G401.6 (cell line): Measurements from ENCODE around the gene RPS4Y2.

Experiments
- FAIRE-seq: peaks from 2 replicates; lab custom pipeline; 2012; peaks lifted over from hg19 to GRCh38; lab: Jason Lieb, UNC

The RPS4Y2 gene

DNA sequence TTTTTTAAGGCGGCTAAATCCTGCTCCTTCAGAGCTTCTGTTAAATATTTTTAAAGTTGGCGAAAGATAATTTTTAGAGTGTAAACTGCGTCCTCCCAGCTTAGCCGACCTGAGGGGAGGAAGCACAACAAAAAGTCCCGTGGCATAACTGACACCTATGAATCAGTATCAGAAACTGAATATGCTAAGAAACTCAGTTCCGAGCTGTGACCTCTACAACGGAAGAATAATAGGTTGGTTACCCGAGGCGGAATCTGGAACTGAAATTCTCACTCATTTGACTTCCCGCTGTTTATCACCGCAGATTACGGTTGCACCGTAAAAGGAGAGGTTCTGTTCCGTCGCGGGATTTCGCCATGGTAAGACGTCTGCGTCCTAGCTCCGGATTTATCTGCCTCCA, at the start of gene RPS4Y2:
Gene RPS4Y2, plus strand, starts transcription at position 301 of the 400 bp plus-strand sequence. Its CDS starts 56 bp downstream, at position 357.
- no peak for FAIRE-seq

DNA sequence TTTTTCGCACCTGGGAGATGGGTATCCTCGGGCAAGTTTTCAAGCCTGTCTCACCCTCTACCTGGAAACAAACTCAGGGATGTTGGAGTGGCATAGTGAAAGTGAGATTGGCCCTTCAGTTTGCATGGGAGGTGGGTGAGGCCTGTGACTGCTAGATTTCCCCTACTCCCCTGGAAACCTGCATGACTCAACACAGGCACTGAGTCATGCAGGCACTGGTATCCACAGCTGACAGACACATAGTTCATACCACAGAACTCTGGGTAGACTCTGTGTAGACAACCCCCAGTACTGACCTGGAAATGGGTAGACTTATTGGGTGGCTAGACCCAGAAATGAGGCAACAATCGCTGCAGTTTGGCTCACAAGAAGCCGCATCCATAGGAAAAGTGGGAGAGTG, 41.5 kb upstream of the RPS4Y2 start:
- no peak for FAIRE-seq

DNA sequence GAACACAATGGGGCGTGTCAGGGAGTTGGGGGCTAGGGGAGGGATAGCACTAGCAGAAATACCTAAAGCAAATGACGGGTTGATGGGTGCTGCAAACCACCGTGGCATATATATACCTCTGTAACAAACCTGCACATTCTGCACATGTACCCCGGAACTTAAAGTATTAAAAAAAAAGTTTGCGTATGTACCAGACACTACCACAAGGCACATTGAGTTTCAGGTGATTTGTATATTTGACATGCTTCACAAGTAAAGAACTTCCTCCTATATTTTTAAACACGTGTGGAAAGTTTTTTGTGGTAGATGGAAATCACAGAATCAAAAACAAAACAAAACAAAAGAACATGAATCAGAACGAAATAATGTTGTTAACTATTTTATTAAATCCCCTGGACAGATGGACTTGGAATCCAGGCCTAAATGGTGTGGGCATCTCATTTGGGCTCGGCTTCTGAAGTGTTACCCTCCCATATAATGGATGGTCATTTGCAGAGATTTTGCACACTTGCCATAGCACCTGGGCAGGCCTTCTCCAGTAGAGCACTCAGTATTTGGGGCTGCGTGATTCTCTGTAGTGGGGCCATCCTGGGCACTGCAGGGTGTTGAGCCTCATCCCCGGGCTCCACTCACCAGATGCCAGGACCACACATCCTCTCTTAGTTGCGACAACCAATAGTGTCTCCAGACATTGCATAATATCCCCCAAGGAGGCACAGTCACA, 29.6 kb upstream of the RPS4Y2 start:
- FAIRE-seq: no peak

DNA sequence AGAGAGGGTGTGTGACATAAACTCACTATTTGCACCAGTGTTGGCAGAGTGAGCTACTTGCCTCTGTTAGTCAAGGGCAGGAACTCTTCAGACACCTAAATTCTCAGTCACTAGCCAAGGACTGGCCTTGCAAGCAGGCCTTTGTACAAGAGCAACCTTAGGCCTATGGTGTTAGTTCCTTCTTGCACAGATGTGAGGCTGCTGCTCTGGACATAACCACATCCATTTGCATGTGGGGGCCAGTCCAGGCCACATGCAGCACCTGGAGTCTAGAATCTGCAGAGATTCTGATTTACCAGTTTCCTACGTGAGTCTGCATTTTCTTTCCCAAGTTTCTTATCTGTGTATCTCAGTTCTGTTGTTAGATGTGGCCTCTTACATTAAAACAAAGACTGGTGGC, 20.7 kb upstream of the RPS4Y2 start:
- FAIRE-seq: no peak

DNA sequence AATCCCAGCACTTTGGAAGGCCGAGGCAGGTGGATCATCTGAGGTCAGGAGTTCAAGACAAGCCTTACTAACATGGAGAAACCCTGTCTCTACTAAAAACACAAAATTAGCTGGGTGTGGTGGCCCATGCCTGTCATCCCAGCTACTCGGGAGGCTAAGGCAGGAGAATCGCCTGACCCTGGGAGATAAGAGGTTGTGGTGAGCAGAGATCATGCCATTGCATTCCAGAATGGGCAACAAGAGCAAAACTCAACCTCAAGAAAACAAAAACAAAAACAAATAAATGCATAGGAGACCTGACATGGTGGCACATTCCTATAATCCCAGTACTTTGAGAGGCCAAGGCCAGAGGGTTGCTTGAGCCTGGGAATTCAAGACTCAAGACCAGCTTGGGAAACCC, 16.1 kb upstream of the RPS4Y2 start:
- FAIRE-seq: no peak

DNA sequence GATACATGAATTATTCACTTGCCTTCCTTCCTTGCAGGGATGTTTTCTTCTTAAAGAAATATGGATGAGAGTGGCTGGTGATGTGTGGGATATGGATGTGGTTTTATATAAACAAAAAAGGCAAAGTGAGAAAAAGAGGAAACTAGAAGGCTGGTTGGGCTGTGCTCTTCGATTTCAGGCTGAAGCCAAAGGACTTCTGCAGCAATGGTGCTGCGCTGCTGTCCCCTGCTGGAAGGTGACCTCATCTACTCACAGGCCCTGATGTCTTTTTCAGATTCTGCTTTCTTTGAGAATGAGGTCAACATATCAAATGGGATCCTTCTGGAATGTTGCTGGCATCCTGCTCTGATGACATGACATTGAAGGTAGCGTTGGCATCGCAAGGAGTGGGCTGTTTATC, 15.3 kb upstream of the RPS4Y2 start:
- FAIRE-seq: no peak

DNA sequence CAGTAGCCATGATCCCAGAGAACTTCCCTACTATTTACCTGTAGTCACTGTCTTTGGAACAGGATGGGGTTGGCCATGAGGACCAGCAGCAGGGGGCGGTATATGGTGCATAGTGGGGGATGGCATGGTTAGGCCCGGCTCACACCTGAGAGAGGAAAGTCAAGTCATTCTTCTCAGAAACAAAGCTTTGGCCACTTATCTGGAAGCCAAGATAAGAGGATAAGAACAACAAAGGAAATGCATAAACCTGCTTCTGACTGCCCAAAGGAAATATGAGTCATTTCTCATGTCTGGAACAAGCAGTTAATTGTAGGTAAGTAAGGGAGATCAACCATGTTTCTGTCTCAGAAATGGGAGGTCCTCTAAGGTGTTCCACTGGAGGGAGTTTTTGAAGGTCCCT, 10.8 kb upstream of the RPS4Y2 start:
- FAIRE-seq: no peak

DNA sequence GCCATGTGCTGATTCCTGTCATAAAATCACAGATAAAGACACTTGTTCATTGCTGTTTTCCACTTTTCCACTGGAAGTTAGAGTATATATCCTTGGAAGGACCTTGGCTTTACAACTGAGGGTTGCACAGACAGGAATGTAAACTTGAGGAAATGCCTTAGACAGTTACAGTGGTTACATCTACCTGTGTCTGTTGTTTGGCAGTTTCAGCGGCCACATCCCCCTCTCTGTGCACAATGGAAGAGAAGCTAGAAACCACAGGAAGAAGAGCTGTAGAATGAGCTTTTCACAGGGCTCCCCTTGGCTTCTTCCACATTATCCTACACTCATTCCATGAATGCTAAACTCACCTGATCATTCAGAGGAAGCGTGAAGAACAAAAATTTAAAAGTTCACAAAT, 9.0 kb upstream of the RPS4Y2 start:
- no peak for FAIRE-seq

DNA sequence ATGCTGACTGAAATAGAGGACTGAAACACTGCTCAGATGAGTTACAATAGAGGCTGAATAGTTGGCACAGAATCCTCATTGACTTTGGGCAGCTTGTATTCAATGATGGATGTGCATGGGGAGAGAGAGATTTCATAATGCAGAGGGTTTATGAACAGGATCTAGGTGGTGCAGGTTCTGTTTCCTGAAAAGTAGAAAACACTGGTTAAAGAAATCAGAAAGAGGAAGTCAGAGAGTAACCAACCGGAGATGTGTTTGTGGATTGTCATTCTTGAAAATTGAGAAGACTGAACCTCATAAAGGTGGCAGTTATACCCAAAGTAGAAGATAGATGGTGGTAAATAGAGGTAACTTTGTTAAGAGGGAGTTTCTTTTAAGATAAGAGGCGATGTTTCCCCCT, 8.0 kb downstream of the RPS4Y2 start:
- no peak for FAIRE-seq

DNA sequence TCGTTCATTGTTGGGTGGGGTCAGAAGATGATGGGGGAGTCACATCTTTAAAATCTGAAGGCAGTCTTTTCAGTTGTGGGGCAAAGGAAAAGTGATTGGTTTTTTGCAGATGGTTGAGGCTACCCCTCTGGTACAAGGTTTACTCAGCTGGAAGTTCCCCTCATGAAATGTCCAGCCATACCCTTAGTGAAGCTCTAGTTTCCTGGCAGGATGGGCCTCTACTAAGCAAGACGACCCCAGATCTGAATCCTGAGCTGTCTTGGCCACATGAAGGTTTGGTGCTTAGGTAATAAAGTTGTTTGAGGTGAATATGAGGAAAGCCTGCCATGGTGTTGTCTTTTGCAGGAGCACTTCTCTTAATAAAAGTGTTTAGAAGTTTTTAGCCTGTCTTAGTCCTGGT, 9.2 kb downstream of the RPS4Y2 start:
- no peak for FAIRE-seq

DNA sequence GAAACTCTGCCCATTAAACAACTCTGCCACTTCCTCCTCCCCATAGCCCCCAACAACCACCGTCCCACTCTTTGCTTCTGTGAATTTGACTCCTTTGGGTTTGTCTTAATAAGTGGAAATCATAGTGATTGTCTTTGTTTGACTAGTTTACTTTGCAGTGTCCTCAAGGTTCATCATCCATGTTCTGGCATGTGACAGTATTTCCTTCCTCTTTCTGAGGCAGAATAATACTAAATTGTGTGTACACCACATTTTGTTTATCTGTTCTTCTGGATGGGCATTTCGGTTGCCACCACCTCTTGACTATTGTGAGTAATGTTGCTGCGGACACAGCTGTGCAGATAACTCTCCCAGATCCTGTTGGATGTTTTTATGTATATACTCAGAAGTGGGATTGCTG, 14.8 kb downstream of the RPS4Y2 start:
- FAIRE-seq: no peak

DNA sequence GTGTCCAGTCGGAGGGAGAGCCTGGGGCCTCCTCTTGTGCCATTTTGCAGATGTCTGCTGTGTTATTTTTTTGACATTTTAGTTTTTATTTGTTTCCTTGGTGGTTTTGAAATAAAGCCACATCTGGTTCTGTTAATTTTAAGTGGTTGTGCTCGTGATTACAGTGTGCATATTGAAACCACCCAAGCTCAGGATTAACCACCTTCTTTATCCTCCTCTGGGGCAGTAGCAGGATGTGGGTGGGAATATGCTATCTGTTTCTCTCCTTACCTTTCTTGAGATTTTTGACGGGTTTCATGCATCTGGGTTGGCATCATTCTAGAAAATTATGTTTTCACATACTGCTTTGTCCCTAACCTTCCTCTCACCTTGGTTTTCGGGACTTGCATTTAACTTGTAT, 20.2 kb downstream of the RPS4Y2 start:
- no peak for FAIRE-seq

DNA sequence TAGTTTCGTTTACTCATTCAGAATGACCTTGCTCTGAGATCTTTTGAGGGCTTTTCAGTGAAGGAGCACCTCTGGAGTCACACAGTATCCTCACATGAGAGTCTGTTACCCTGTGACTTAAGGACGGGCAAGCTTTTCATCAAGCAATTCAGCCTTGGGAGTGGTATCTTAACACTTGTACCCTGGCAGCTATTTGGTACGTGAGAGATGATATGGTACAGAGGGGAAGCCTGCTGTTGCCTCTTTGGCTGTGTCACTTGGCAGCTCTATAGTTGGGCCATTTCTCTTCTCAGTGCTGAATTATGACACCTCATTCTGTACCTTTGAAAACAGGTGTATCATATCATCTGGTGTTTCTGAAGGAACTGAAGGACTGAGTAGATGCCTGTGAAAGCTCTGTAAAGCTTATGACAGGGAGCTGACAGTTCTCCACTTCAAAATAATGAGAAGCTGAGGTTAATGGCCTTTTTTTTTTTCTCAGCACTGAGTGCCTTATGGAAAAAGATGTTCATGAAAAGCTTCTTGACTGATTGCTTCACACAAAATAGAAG, 24.3 kb downstream of the RPS4Y2 start:
- FAIRE-seq: no peak

DNA sequence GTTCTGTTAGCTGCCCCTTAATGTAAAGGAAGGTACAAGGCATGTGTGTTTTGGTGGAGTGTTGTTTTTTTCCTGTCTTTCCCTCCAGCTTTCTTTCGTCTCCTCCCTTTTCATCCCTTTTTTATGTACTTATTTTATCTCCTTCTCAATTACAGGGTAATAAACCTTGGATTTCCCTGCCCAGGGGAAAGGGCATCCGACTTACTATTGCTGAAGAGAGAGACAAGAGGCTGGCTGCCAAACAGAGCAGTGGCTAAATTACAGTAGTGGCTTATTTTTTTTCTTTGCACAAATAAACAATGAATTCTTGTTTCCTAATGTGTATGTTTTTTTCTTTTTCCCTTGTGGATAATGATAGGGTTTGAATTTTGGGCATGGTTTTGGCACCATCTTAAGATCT, 24.9 kb downstream of the RPS4Y2 start:
- FAIRE-seq: no peak

DNA sequence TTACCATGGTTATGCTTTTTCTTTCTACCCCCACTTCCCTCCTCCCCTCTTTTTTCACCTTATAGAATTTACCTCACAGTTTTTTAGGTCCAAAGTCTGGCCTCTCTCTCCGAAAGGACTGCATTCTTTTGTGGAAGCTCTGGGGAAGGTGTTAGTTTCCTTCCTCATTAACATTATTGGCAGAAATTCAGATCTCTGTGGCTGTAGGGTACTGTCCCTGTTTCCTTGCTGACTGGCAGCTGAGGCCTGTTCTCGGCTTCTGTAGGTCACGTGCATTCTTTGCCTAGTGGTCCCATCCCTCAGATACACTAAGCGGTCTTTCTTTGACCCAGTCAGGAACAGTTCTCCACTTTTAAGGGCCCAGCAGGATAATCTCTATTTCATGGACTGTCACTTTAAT, 25.5 kb downstream of the RPS4Y2 start:
- no peak for FAIRE-seq

DNA sequence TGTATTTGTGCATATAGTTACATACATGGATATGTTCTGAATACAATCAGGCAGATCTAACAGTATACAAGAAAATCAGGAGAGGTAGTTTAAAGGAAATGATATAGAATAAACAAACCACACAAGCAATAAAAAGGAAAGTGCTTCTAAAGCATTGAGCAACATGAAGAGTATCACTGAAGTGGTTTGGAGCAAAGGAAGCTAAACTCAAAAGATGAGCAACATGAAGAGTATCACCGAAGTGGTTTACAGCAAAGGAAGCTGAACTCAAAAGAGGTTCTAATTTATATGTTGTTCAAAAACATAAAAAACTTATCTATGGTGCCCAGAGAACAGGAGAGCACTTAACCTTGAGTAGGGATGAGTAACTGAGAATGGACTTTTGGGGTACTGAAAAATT, 29.1 kb downstream of the RPS4Y2 start:
- FAIRE-seq: no peak

DNA sequence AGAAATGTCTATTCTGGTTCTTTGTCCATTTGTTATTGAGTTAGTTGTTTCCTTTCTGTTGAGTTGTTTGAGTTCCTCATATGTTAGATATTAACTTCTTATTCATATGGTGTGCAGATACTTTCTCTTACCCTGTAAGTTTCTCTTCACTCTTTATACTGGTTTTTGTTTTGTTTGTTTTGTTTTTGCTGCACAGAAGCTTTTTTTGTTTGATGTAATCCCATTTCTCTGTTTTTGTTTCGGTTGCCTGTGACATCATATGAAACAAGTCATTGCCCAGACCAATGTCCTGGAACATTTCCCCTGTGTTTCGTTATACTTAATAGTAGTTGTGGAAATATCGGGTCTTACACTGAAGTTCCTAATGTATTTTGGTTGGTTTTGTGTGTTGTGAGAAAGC, 31.2 kb downstream of the RPS4Y2 start:
- no peak for FAIRE-seq

DNA sequence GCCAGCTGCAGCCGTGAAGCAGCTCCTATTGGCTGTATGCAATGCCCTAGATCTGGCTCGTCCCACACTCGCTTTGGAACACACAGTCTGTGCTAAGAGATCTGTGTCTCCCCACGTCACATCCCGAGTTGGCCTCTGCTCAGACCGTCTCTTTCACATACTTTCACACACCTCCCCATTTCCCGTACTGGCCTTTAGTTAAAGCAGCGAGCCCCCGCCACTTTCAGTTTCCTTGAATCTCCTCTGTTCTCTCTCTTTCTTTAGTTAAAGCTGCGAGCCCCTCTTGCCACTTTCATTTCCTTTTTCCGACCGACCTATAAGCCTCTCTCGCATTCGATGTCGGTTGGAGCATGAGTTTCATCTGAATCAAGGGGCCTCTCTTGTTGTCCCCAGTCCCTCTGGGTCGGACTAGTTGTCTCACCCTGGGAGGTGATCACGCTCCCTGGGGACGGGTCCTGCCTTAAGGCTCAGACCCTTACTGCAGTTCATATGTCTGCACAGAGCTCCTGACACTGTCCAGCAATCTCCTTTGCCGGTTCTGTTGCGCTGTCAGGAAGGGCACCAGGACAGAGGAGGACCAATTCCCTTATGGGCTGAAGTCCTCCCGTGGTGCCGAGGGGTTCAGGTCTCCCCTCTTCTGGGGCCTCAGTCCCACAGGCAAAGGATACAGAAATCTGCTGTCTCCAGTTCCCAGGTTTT, 42.6 kb downstream of the RPS4Y2 start:
- no peak for FAIRE-seq

DNA sequence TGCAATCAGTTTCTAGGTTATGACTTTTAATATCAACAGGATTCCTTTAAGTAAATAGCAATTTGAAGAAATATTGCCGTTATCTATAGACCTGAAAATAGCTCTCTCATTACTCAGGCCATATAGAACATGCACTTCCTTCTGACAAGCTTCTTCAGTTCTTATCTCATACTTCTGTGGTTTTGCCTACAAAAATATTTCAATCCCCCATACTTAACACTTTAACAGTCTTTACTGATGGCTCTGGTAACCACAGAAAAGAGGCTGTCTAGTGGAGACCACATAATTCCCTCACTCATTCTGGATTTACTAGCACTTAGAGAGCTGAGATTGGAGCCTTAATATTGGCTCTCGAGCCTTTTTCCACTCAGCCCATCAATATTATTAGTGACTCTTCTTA, 46.8 kb downstream of the RPS4Y2 start:
- FAIRE-seq: no peak

DNA sequence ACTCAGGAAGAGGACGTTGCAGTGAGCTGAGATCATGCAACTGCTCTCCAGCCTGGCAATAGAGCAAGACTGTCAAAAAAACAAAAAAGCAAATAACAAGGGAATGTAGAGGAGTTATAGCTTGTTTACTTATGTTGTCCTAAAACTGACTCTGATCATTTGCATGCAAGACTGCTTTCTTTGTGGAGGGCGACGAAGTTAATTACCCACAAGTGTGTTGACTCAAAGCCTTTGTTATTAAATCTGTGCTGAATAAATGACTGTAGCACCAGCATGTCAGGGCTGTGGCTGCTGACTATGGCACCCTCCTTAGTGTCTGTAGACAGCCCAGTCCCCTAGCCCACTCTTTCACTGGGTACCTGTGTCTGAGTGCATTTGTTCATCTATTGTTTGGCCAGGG, 50.3 kb downstream of the RPS4Y2 start:
- FAIRE-seq: no peak

DNA sequence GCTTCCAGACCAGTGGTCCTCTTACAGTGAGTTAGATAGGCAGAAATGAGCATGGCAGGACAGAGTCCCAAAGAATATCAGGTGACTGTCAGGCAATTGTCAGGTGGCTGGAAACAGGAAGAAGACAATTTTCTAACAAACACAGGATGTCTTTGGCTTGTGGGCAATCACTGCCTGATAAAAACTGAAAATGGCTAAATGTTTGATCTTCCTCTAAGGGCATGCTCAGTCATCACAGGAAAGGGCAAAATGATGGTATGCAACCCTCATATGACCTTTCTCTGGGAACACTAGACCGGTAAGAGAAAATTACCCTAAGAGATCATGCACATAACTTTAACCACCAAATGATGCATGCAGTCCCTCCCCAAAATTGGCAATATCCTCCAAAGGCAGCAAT, 57.6 kb downstream of the RPS4Y2 start:
- FAIRE-seq: no peak

DNA sequence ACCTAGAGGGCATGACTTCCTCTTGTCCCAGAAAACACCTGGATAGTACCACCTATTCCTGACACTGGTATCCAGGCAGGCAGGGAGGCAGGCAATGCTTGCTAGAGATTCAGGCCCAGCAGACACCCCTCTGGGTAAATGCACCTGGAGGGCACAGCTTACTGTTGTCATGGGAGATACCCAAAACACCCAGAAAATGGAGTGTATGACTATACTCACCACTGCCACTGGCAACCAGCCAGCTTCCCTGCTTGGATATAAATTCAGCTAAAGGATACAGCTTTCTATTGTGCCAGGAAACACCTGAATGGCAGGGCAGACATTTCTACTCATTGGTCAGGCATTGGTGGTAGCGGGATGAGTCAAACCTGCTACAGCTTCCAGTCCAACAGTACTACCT, 58.9 kb downstream of the RPS4Y2 start:
- FAIRE-seq: no peak

DNA sequence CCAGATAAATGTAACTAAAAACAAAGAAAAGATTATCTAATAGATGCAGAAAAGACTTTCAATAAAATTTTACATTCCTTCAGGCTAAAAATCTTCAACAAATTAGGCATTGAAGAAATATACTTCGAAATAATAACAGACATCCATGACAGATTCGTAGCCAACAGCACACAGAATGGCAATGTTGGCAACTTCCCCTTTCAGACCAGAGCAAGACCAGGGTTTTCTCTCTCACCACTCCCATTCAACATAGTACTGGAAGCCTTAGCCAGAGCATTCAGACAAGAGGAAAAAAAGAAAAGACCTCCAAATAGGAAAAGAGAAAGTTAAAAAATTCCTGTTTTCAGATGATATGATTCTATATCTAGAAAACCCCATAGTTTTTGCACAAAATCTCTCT, 61.2 kb downstream of the RPS4Y2 start:
- no peak for FAIRE-seq
